Measurements from ENCODE around the gene IQCN.

IQCN gene

DNA sequence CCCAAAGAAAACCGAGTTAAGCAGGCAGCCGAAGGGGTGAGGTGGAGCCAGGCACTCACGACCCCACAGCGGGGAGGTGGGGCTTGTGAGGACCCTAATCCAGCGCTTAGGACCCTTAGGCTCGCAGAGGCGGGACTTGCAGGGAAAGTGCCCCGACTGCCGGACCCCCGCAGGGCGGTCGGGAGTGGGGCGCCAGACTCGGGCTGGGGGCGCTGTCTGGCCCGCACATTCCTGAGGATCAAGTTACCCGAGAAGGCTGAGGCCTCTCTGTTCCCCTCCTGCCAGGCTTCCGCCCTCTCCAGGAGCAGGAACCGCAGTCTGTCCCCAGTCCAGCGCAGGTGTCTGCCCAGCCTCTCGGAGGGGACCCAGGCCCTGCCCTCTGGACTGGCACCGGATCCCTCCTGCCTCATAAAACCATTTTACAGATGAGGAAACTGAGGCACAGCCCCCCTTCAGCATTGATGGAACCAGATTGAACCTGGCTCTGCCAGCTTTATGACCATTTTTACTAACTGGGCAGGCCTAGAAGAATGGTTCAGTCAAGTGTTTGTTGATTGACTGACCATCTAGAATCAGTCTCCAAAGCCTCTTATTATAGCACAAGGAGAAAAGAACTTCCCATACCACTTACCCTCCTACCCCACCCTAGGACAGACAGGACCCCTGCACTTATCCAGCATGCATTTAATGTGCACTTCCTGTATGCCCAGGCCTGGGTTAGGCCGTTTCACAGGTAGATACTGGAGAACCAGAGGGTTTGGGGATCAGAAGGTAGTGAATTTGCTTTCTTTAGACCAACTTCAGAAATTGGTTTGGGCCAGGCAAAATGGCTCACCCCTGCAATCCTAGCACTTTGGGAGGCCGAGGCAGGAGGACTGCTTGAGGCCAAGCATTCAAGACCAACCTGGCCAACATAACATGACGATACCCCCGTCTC is 13.9 kb upstream of the IQCN start:
- no peak for DNase-seq (ENCODE audit: low read depth in 2 of 2)

DNA sequence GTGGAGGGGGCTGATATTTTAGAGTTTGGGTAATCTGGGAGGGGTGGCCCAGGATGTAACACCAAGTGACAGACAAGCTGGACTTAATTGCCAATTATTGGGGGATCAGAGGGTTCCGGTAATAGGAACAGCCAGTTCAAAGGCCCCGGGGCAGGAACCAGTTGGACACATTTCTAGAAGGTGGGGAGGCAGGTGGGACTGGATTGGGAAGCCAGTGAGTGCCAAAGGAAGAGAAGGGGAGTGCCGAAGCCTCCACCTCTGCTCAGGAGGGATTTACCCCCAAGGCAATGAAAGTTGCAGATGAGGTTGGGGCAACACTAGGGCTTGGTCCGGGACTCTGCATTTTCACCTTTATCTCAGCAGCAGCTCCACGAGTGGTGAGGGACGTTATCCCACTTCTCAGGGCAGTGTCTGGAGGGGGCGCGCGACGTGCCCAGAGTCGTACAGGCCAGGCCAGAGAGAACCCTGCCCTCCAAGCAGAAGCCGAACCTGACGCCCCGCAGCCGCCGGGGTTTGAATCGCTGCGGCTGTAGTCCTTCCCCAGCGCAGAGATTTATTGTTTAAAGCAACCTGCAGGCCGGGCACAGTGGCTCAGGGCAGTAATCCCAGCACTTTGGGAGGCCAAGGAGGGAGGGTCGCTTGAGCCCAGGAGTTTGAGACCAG is 12.9 kb upstream of the IQCN start:
- no peak for DNase-seq (ENCODE audit: low read depth in 2 of 2)

GRCh38 chr19:18284712-18285360 is 10.6 kb upstream of the IQCN start:
- DNase-seq (ENCODE audit: low read depth in 2 of 2) = no peak

DNA sequence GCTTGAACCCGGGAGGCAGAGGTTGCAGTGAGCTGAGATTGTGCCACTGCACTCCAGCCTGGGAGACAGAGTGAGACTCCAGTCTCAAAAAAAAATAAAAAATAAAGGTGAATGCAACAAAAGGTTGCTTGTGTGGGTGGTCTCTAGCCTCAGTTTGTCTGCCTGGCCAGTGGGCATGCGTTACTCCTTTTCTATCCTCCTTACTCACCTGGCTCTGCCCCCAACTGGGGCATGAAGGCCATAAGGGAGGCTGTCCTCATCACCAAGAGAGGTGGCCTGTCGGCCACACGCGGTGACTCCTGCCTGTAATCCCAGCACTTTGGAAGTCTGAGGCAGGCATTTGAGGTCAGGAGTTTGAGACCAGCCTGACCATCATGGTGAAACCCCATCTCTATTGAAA is 9.1 kb upstream of the IQCN start:
- DNase-seq (ENCODE audit: low read depth in 2 of 2) = no peak

GRCh38 chr19:18282788-18283141 is 8.5 kb upstream of the IQCN start:
- DNase-seq (ENCODE audit: low read depth in 2 of 2) = no peak

GRCh38 chr19:18282021-18282787 is 8.0 kb upstream of the IQCN start:
- DNase-seq (ENCODE audit: low read depth in 2 of 2) = no peak

DNA sequence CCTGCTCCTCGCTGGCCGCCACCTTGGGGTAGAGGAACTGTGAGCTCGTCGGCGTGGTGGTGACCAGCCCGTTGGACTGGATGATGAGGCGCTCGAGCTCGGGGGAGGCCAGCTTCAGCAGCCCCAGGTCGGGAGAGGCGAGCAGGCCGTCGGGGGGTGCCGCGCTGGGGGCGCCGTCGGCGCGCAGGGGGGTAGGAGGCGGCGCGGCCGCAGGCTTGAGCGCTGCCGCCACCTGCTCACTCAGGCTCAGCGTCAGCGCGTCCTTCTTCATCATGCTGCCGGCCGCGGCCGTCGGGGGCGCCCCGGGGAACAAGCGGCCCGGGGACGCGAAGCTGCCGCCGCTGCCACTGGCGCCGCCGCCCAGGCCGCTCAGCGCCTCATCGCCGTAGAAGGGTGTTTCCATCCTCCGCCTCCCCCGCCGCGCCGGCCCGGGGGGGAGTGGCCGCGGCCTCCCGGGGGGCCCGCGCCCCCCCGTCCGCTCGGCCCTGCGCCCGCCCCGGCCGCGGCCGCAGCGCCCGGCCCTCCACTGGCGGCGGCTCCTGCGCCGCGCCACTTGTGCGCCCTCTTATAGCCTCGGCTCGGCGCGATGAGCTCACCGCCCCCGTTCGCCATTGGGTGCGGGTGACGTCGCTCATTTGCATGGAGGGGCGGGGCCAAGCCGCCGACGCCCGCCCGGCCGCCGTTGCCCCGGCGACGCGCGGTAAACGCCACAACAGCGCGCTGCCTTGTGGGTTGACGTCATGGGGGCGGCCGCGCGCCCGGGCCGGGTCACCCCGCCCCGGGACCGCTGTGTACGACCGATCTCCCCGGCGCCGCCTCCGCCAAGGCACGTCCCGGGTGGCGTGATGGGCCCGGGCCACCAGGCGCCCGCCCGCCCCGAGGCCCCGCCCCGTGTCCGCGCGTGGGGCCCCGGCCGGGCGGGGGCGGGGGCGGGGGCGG is 7.1 kb upstream of the IQCN start, which contains the start of gene JUND:
Gene JUND, minus strand, starts transcription at position 541 of the 939 bp plus-strand sequence. Its CDS starts 138 bp downstream, at position 403.
- DNase-seq (ENCODE audit: low read depth in 2 of 2) = peak; percentile 95 to 96

- peak; percentile 59 to 65 for DNase-seq (ENCODE audit: low read depth in 2 of 2)
These were observed 6.2 kb upstream of the IQCN start for GRCh38 chr19:18280247-18281081.

GRCh38 chr19:18279516-18280246 is 5.4 kb upstream of the IQCN start:
- DNase-seq (ENCODE audit: low read depth in 2 of 2) = peak; percentile 74 to 85

DNA sequence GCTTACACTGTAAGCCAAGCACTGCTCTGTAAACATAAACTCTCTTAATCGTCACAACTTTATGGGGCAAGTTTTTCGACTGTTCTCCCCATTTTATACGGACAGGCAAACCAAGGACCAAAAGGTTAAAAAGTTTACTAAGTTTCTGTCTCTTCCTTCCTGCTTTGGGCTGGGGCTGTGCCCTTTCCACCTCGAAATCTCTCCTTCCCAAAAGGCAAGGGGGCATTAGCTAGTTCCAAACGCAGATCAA is 4.9 kb upstream of the IQCN start:
- no peak for DNase-seq (ENCODE audit: low read depth in 2 of 2)

DNA sequence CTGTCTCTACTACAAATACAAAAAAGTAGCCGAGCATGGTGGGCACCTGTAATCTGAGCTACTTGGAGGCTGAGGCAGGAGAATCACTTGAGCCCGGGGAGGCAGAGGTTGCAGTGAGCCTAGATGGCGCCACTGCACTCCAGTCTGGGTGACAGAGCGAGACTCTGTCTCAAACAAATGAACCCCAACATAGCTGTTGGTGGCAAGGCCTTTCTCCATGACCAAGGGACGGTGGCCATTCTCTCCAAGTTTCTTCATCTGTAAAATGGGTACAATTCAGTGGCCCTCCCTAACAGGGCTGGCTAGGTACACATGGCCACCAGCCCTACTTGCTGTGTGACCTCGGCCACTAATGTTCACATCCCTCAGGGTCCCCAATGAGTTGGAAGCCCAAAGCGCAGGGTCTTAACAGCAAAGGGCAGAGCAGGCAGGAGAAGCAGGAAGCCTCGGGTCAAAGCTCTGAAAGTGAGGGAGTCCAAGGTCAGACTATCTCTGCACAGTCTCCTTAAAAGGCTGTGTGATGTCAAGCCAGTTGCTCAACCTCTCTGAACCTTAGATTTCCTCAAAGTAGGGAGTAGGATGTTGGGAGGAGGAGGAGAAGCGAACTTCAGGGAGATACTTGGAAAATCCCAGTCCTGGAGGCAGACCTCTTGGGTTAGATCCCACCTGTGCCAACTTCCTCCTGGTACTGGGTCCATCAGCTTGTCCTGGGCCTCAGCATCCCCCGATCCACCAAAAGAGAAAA is 4.4 kb upstream of the IQCN start:
- DNase-seq (ENCODE audit: low read depth in 2 of 2) = no peak

GRCh38 chr19:18274781-18275356 is 617 bp upstream of the IQCN start:
- no peak for DNase-seq (ENCODE audit: low read depth in 2 of 2)

DNA sequence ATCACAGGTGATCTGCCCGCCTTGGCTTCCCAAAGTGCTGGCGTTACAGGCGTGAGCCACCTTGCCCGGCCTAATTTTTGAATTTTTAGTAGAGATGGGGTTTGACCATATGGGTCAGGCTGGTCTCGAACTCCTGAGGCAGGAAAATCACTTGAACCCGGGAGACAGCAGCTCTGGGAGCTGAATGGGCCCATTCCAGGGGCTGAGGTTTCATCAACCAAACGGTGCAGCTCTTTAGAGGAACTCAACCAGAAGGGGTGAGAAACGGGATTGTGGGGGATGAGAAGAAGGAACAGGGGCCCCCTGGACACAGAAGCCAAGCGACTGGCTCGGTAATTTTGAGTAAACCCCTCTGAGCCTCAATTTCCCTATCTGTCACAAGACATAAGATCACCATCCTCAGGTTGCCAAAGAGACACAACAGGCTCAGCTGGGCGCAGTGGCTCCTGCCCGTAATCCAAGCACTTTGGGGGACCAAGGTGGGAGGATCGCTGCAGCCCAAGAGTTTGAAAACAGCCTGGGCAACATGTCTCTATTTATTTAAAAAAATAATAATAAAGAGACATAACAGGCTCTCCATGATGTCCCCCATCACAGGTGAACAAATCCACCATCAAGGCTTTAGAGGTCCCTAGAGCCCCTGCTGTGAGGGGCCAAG is 562 bp downstream of the IQCN start:
- no peak for DNase-seq (ENCODE audit: low read depth in 2 of 2)

DNA sequence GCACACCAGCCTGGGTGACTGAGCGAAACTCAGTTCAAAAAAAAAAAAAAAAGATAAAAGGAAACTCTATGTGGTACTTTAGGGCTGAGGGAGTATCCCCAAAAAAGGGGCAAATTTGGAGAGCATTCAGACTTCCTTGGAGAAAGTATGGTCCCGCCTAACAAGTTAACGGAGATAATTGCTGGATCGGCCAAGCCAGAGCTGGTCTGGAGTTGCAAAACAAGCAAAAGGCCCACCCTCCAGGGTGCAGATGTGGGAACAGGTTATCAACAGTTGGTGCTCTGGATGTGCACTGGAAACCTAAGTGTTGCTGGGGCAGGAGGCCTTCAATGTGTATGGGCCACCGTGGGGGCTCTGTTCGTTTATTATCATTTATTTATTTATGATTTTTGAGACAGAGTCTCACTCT is 2.8 kb downstream of the IQCN start:
- DNase-seq (ENCODE audit: low read depth in 2 of 2) = no peak

GRCh38 chr19:18270326-18270725 is 3.9 kb downstream of the IQCN start:
- no peak for DNase-seq (ENCODE audit: low read depth in 2 of 2)

DNA sequence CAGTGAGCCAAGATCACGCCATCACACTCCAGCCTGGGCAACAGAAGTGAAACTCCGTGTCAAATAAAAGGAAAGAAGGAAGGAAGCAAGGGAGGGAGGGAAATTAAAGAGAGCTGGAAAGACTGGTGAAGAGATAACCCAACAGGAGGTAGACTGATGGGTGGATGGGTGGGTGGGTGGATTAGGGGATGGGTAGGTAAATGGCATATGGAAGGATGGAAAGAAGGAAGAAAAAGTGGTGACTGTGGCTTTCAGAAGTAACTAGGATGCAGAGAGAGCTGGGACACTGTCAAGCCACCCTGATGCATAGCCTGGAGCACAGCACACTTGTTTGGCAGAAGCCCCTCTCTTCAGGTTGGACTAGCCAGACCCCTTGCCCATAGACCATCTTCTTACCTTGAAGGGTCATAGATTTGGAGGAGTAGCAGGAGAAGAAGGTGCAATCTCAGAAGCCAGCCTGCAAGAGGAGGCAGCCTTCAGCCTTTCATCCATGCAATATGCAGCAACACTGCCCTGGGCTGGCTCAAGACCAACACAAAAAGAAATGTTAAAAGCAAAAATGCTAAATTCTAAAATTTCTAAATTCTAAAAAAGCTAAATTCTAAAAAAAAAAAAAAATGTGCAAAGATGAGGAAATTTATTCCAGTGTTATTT is 5.1 kb downstream of the IQCN start:
- no peak for DNase-seq (ENCODE audit: low read depth in 2 of 2)
